ENCODE data around the gene GPR107. TPM values are rescaled to one million over a fixed set of nuclear protein-coding genes. Genes with fewer than 3 reads are reported as not detected.

GPR107 gene
- total RNA-seq, 1 donor from 2014 or later, result 19.8 TPM

DNA sequence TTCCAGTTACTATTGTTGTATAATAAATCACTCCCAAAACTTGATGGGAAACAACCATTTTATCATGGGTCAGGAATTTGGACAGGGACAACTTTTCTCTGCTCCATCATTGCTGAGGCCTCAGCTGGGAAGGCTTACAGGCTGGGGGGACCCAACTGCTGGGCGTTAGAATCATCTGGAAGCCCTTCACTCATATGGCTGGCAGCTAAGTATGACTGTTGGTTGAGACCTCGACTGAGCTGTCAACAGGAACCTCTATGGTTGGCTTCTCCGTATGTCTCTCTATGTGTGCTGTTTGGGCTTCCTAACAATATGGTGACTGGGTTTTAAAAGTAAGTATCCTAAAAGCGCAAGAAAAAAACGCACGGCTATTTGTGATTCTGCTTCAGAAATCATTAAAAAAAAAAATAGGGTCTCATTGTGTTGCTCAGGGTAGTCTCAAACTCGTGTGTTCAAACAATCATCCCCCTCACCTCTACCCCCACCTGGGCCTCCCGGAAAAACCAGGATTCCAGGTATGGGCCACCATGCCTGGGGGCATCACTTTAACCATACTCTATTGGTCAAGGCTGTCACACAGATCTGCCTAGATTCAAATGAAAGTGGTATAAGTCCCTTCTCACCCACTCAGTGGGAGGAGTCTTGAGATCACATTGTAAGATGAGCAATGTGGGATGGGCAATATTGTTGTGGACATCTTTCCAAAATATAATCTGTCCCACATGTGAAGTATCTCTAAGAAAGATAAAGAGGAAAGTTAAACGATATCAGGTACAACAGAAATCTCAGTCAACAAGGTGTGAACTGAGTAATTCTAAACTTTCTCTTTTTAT, 26.0 kb upstream of the GPR107 start:
- H3K4me1 ChIP-seq (ENCODE audit: control insufficient read depth in 3 of 3, insufficient read depth in 3 of 3, low read length in 3 of 3), result peaks cover 30 to 54% (median 35%) of the 10 kb centered on the region in 3 donors
- no peak overlapping the region for H3K9ac ChIP-seq (ENCODE audit: low read depth in 1 of 3, low read length in 3 of 3)
- H3K27ac ChIP-seq (ENCODE audit: low read depth, low read length), result no peak overlapping the region
- no peaks in the 10 kb centered on the region for H3K9me3 ChIP-seq (ENCODE audit: control insufficient read depth in 3 of 3, low read length in 3 of 3)
- H3K4me3 ChIP-seq (ENCODE audit: low read length in 3 of 3), result no peak overlapping the region
- no peaks in the 10 kb centered on the region for H3K27me3 ChIP-seq (ENCODE audit: control insufficient read depth in 3 of 3, insufficient read depth in 3 of 3, low read length in 3 of 3)
- H3K36me3 ChIP-seq (ENCODE audit: control insufficient read depth in 3 of 3, insufficient read depth in 3 of 3, low read length in 3 of 3), result no peaks in the 10 kb centered on the region

DNA sequence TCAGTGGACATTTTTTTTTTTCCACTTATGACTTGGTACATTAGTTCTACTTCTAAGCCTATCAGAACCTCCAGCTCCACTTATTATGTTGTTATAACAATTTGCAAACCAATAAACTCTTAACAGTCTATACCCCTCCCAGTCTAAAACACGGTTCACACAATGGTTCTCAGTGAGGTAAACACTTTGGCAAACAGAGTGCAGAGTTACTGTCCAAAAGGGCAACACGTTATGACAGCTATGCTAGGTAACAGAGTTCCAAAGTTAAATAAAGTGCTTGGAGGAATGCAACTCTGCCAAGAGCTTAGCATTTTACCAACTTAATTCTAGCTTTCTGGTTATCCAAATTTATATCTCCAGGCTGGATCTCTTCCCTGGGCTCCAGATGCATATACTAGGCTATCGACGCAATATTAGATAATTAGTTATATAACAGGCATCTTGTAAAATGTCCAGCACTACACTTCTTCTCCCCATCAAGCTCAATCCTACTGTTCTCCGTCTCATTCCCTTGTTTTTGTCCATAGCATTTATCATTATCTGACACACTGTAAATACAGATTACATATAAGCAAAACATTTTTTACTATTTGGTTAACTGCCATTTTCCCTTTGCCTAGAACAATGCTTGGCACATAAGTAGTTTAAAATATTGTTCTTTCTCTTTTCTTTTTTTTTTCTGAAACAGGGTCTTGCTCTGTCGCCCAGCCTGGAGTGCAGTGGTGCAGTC, 25.0 kb upstream of the GPR107 start:
- Histone ChIP-seq H3K27ac (ENCODE audit: low read depth, low read length) (peak overlapping the region; percentile 36), H3K4me1 (ENCODE audit: control insufficient read depth in 3 of 3, insufficient read depth in 3 of 3, low read length in 3 of 3) (peaks cover 23 to 46% (median 30%) of the 10 kb centered on the region in 3 donors), H3K9me3 (ENCODE audit: control insufficient read depth in 3 of 3, low read length in 3 of 3) (no peaks in the 10 kb centered on the region), H3K9ac (ENCODE audit: low read depth in 1 of 3, low read length in 3 of 3) (peak overlapping the region in 1 of 3 donors; percentile 16), H3K27me3 (ENCODE audit: control insufficient read depth in 3 of 3, insufficient read depth in 3 of 3, low read length in 3 of 3) (no peaks in the 10 kb centered on the region), H3K4me3 (ENCODE audit: low read length in 3 of 3) (no peak overlapping the region), H3K36me3 (ENCODE audit: control insufficient read depth in 3 of 3, insufficient read depth in 3 of 3, low read length in 3 of 3) (no peaks in the 10 kb centered on the region)

DNA sequence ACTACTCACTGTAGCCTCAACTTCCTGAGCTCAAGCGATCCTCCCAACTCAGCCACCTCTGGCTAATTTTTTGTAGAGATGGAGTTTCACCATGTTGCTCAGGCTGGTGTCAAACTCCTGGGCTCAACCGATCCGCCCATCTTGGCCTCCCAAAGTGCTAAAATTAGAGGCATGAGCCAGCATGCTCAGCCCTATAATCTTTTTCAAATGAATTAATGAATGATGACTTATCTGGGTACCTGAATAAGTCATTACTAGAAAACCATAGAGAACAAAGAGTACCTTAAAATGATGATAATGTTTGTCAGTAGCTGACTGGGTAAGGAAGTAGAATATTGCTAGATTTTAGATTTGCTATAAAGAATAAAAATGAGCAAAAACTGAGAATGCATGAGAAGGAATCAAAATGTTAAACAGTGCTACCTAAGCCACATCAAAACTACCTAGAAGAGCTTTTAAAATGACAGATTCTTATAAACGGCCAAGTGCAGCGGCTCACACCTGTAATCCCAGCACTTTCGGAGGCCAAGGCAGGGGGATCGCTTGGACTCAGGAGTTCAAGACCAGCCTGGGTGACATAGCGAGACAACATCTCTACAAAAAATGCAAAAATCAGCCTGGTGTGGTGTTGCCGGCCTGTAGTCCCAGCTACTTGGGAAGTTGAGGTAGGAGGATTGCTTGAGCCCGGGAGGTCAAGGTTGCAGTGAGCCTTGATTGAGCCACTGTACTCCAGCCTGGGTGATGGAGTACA, 24.3 kb upstream of the GPR107 start:
- Histone ChIP-seq H3K4me1 (ENCODE audit: control insufficient read depth in 3 of 3, insufficient read depth in 3 of 3, low read length in 3 of 3) (peaks cover 20 to 44% (median 28%) of the 10 kb centered on the region in 3 donors), H3K27me3 (ENCODE audit: control insufficient read depth in 3 of 3, insufficient read depth in 3 of 3, low read length in 3 of 3) (no peaks in the 10 kb centered on the region), H3K36me3 (ENCODE audit: control insufficient read depth in 3 of 3, insufficient read depth in 3 of 3, low read length in 3 of 3) (no peaks in the 10 kb centered on the region), H3K9ac (ENCODE audit: low read depth in 1 of 3, low read length in 3 of 3) (no peak overlapping the region), H3K4me3 (ENCODE audit: low read length in 3 of 3) (no peak overlapping the region), H3K9me3 (ENCODE audit: control insufficient read depth in 3 of 3, low read length in 3 of 3) (no peaks in the 10 kb centered on the region), H3K27ac (ENCODE audit: low read depth, low read length) (peak overlapping the region; percentile 3)

DNA sequence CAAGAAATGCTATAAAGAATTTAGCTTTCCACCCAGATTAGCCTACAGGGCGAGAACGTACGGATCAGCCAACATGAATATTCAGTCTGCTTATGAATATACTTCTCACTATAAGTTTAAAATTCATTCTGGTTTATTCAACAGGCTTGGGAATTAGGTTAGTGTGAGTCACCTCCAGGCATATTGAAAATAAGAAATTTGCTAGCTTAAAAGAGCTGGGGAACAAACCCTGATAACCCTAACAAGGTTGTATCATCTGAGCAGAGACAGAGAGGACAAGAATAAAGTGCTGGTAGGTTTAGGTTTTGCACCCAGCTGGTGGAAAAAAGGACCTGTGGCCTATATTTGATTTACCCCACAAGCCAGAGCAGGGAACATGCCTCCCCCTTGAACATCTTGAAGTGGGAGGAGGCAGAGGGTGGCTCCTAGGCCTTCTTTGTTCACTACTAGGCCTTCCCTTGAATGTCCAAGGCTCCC, 23.0 kb upstream of the GPR107 start:
- Histone ChIP-seq H3K9me3 (ENCODE audit: control insufficient read depth in 3 of 3, low read length in 3 of 3) (no peaks in the 10 kb centered on the region), H3K4me3 (ENCODE audit: low read length in 3 of 3) (no peak overlapping the region), H3K9ac (ENCODE audit: low read depth in 1 of 3, low read length in 3 of 3) (no peak overlapping the region), H3K27me3 (ENCODE audit: control insufficient read depth in 3 of 3, insufficient read depth in 3 of 3, low read length in 3 of 3) (no peaks in the 10 kb centered on the region), H3K4me1 (ENCODE audit: control insufficient read depth in 3 of 3, insufficient read depth in 3 of 3, low read length in 3 of 3) (peaks cover 20 to 45% (median 31%) of the 10 kb centered on the region in 3 donors), H3K27ac (ENCODE audit: low read depth, low read length) (no peak overlapping the region), H3K36me3 (ENCODE audit: control insufficient read depth in 3 of 3, insufficient read depth in 3 of 3, low read length in 3 of 3) (no peaks in the 10 kb centered on the region)

DNA sequence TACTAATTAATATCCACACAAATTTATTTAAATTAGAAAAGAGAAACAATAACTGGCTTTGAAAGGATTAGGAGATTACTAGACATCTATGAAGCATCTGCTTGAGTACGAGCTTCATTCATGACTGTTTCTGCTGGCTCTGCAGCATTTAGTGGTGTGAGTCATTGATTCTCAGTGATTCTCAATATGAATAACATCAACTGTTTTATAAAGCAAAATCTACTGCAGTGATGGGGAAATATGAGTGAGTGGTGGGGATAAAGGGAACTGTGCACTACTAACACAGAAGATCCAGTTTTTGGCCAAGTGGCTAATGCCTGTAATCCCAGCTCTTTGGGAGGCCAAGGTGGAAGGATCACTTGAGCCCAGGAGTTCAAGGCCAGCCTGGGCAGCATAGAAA, 19.1 kb upstream of the GPR107 start:
- Histone ChIP-seq H3K9ac (ENCODE audit: low read depth in 1 of 3, low read length in 3 of 3) (no peak overlapping the region), H3K36me3 (ENCODE audit: control insufficient read depth in 3 of 3, insufficient read depth in 3 of 3, low read length in 3 of 3) (no peaks in the 10 kb centered on the region), H3K27ac (ENCODE audit: low read depth, low read length) (no peak overlapping the region), H3K9me3 (ENCODE audit: control insufficient read depth in 3 of 3, low read length in 3 of 3) (no peaks in the 10 kb centered on the region), H3K27me3 (ENCODE audit: control insufficient read depth in 3 of 3, insufficient read depth in 3 of 3, low read length in 3 of 3) (no peaks in the 10 kb centered on the region), H3K4me3 (ENCODE audit: low read length in 3 of 3) (no peak overlapping the region), H3K4me1 (ENCODE audit: control insufficient read depth in 3 of 3, insufficient read depth in 3 of 3, low read length in 3 of 3) (peaks cover 10 to 19% (median 15%) of the 10 kb centered on the region in 3 donors)

DNA sequence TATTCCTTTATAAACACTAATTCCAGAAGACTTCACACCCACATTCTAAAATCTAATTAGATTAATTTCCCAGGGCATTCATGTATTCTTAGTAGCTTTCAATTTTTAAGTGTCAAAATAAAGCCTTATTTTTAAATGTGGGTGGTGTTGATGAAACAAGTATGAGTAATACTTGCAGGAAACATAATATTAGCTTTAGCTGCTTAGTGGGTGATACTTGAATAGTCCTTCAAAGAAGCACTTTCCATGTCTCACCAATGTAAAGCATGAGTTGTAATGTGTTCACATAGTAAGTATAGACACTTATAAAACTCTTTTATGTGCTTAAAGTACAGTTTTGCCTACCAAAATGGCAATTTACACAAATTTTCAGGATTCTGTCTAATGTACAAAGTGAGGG, 17.6 kb upstream of the GPR107 start:
- Histone ChIP-seq H3K9ac (ENCODE audit: low read depth in 1 of 3, low read length in 3 of 3) (no peak overlapping the region), H3K36me3 (ENCODE audit: control insufficient read depth in 3 of 3, insufficient read depth in 3 of 3, low read length in 3 of 3) (no peaks in the 10 kb centered on the region), H3K4me3 (ENCODE audit: low read length in 3 of 3) (no peak overlapping the region), H3K27ac (ENCODE audit: low read depth, low read length) (no peak overlapping the region), H3K4me1 (ENCODE audit: control insufficient read depth in 3 of 3, insufficient read depth in 3 of 3, low read length in 3 of 3) (peaks cover 6 to 17% (median 8%) of the 10 kb centered on the region in 3 donors), H3K27me3 (ENCODE audit: control insufficient read depth in 3 of 3, insufficient read depth in 3 of 3, low read length in 3 of 3) (no peaks in the 10 kb centered on the region), H3K9me3 (ENCODE audit: control insufficient read depth in 3 of 3, low read length in 3 of 3) (no peaks in the 10 kb centered on the region)

DNA sequence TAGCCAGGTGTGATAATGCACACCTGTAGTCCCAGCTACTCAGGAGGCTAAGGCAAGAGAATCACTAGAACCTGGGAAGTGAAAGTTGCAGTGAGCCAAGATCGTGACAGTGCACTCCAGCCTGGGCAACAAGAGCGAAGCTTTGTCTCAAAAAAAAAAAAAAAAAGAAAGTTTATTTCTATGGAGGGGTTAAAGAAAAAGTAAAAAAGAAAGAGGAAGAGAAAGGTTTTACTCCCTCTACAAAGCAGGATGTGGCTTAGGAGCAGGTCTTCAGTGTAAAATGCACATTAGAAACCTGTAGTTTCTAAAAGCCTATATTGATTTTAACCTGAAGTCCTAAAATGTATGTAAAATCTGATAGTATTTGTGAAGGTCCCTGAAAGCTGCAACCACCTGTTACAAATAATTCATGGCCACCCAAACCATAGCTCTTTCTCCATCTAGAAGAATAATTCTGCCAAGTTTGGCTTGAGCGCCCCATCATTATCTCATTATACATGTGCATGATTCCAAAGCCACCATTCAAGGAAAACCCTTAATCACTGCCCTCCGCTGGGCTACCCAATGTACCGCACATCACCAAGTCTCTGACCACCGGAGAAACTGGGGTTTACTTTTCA, 14.1 kb upstream of the GPR107 start:
- H3K4me3 ChIP-seq (ENCODE audit: low read length in 3 of 3), result no peak overlapping the region
- H3K9me3 ChIP-seq (ENCODE audit: control insufficient read depth in 3 of 3, low read length in 3 of 3), result no peaks in the 10 kb centered on the region
- H3K27me3 ChIP-seq (ENCODE audit: control insufficient read depth in 3 of 3, insufficient read depth in 3 of 3, low read length in 3 of 3), result no peaks in the 10 kb centered on the region
- no peak overlapping the region for H3K9ac ChIP-seq (ENCODE audit: low read depth in 1 of 3, low read length in 3 of 3)
- H3K27ac ChIP-seq (ENCODE audit: low read depth, low read length), result no peak overlapping the region
- peaks cover 15 to 27% (median 17%) of the 10 kb centered on the region in 3 donors for H3K4me1 ChIP-seq (ENCODE audit: control insufficient read depth in 3 of 3, insufficient read depth in 3 of 3, low read length in 3 of 3)
- no peaks in the 10 kb centered on the region for H3K36me3 ChIP-seq (ENCODE audit: control insufficient read depth in 3 of 3, insufficient read depth in 3 of 3, low read length in 3 of 3)

DNA sequence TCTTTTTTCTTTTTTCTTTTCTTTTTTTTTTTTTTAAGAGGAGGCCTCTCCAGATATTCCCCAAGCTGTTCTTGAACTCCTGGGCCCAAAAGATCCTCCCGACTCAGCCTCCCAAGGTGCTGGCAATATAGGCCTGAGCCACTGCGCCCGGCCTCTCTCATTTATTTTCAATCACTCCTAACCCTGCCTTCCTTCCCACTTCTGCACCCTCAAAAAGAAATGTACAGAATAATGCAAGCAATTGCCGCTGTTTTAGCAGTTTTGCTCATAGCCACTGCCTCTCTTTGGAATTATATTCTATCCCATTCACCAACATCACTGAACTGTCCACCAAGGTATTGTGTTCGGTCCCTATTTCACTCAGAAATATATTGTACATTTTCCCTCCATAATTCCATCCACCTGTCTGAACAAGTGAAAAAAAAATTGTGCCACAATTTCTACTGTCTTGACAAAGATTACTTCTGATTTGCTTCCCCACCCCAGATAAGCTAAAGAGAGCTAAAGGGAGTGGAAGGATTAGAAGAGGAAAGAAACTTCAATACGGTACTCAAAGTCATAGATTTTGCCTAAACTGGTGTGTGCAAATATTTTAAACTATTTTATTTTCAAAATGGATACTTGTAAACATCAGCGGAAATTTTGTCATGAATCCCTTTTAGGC, 12.6 kb upstream of the GPR107 start:
- Histone ChIP-seq H3K4me3 (ENCODE audit: low read length in 3 of 3) (peak overlapping the region; percentile 74 to 89 (median 84)), H3K4me1 (ENCODE audit: control insufficient read depth in 3 of 3, insufficient read depth in 3 of 3, low read length in 3 of 3) (peaks cover 11 to 20% (median 17%) of the 10 kb centered on the region in 3 donors), H3K27ac (ENCODE audit: low read depth, low read length) (no peak overlapping the region), H3K9ac (ENCODE audit: low read depth in 1 of 3, low read length in 3 of 3) (peak overlapping the region; percentile 13 to 55 (median 32)), H3K27me3 (ENCODE audit: control insufficient read depth in 3 of 3, insufficient read depth in 3 of 3, low read length in 3 of 3) (no peaks in the 10 kb centered on the region), H3K9me3 (ENCODE audit: control insufficient read depth in 3 of 3, low read length in 3 of 3) (no peaks in the 10 kb centered on the region), H3K36me3 (ENCODE audit: control insufficient read depth in 3 of 3, insufficient read depth in 3 of 3, low read length in 3 of 3) (no peaks in the 10 kb centered on the region)
